ENCODE measurements around the gene OR1D5.

GRCh38 chr17:3032258-3033247, 30.9 kb downstream of the OR1D5 start:
- no peak for TF ChIP-seq GATA3 (IDR thresholded peaks at IDR 0.05; ENCODE audit: low read depth, low read length)
- TF ChIP-seq GATA2 (IDR thresholded peaks at IDR 0.05; ENCODE audit: low read depth, low read length), result no peak

All from SH-SY5Y (cell line).